HUES48 (cell line): ENCODE data around the gene ARHGEF2.
"Not testable (repeated sequence)": the region's sequence is repeated elsewhere in the genome, so short reads cannot be mapped to it uniquely, and the experiment has no call there.

Experiments
- H3K27ac ChIP-seq: one replicate; pipeline ENCODE4 v1.7.0; 2013; ENCODE audit warnings: low read depth, low read length, inconsistent platforms
- H3K27me3 ChIP-seq: 2 replicates; pipeline ENCODE4 v1.6.1; 2013; ENCODE audit warnings: mild to moderate bottlenecking, low read length; ENCODE audit not compliant: control insufficient read depth, insufficient read depth
- H3K36me3 ChIP-seq: 2 replicates; pipeline ENCODE4 v1.6.1; 2013; ENCODE audit warnings: low read length; ENCODE audit not compliant: control insufficient read depth, insufficient read depth
- H3K4me1 ChIP-seq: 2 replicates; pipeline ENCODE4 v1.6.1; 2013; ENCODE audit warnings: mild to moderate bottlenecking, low read length; ENCODE audit not compliant: control insufficient read depth, insufficient read depth
- H3K4me3 ChIP-seq: 2 replicates; pipeline ENCODE4 v1.5.1; 2013; ENCODE audit warnings: mild to moderate bottlenecking, low read depth, low read length
- H3K9ac ChIP-seq: 2 replicates; pipeline ENCODE4 v1.6.1; 2013; ENCODE audit warnings: mild to moderate bottlenecking, low read depth, low read length, moderate library complexity
- H3K9me3 ChIP-seq: 2 replicates; pipeline ENCODE4 v1.6.1; 2013; ENCODE audit warnings: low read length; ENCODE audit not compliant: control insufficient read depth, insufficient read depth

ARHGEF2 gene

DNA sequence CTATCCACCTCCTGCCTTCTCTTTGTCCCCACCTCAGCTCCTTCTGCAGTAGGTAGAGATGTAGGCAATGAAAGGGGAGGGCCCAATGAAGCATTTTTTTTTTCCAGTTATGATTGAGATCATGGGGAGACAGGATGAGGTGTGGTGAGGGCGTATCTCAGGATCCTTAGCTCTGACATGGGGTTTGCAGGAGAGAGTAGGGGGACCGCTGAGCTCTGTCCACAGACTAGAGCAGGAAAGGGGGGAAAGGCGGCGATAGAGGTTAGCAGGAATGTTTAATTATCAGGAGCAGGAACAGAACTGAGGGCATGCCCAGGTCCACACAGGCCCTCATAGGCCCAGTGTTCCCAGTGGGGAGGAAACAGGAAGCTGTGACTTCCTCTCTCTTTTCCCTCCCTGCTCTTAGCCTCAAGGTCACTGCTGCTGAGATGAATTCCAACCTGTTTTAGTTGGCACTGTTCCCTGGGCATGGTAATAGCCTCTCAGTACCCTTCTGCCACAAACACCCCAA lies 37.8 kb downstream of the ARHGEF2 start:
- no peaks in the 10 kb centered on the region for H3K36me3 ChIP-seq
- no peaks in the 10 kb centered on the region for H3K9me3 ChIP-seq
- no peaks in the 10 kb centered on the region for H3K27me3 ChIP-seq
- no peak overlapping the region for H3K9ac ChIP-seq
- 0 out of 2 replicates have a peak, but pooled peaks cover 3% of the 10 kb centered on the region for H3K4me1 ChIP-seq
- H3K27ac ChIP-seq = no peak overlapping the region
- H3K4me3 ChIP-seq = no peak overlapping the region

DNA sequence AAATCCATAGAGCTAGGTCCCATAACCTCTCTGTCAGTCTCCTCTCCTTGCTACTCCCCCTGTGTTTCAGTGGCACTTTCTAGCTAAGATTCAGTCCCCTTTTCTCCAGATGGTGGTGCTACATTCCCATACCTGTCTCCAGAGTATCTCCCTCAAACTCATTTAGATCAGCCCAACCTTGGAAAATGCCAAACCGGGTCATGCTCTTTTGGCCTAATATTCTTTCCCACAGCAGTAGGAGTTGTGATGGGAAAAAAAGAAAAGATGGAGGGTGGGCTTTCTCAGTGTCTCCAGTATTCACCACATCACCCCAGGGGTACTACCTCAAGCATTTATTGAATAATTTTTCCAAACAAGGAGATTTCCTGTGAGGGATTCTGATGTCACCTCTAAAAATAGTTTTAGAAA lies 40.1 kb downstream of the ARHGEF2 start:
- Histone ChIP-seq H3K9me3 (no peaks in the 10 kb centered on the region), H3K36me3 (0 out of 2 replicates have a peak, but pooled peaks cover 3% of the 10 kb centered on the region), H3K9ac (no peak overlapping the region), H3K27me3 (no peaks in the 10 kb centered on the region), H3K4me3 (no peak overlapping the region), H3K4me1 (0 out of 2 replicates have a peak, but pooled peaks cover 3% of the 10 kb centered on the region), H3K27ac (no peak overlapping the region)

DNA sequence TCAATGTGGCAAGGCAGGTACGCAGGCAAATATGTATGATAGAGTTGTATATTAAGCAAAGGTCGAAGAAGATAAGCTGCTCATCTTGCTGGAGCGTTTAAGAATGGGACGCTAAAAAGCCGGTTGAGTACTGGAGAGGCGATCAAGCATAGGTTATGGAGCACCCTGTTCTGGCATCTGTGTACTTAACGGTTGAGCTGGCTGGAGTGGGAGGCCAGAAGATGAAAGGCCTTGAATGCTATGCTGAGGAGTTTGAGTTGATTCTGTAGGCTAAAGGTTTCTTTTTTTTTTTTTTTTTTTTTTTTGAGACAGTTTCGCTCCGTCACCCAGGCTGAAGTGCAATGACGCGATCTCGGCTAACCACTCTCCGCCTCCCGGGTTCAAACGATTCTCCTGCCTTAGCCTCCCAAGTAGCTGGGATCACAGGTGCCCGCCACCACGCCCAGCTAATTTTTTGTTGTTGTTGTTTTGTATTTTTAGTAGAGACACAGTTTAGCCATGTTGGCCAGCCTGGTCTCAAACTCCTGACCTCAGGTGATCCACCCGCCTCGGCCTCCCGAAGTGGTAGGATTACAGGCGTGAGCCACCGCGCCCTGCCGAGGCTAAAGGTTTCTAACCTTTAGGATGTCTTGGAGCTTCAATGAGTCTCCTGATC lies 43.3 kb downstream of the ARHGEF2 start:
- Histone ChIP-seq H3K4me3 (peak overlapping the region; percentile 85), H3K4me1 (peaks cover 9% of the 10 kb centered on the region), H3K27me3 (no peaks in the 10 kb centered on the region), H3K27ac (peak overlapping the region; percentile 94), H3K36me3 (peaks cover 34% of the 10 kb centered on the region), H3K9ac (peak overlapping the region; percentile 82), H3K9me3 (no peaks in the 10 kb centered on the region)

DNA sequence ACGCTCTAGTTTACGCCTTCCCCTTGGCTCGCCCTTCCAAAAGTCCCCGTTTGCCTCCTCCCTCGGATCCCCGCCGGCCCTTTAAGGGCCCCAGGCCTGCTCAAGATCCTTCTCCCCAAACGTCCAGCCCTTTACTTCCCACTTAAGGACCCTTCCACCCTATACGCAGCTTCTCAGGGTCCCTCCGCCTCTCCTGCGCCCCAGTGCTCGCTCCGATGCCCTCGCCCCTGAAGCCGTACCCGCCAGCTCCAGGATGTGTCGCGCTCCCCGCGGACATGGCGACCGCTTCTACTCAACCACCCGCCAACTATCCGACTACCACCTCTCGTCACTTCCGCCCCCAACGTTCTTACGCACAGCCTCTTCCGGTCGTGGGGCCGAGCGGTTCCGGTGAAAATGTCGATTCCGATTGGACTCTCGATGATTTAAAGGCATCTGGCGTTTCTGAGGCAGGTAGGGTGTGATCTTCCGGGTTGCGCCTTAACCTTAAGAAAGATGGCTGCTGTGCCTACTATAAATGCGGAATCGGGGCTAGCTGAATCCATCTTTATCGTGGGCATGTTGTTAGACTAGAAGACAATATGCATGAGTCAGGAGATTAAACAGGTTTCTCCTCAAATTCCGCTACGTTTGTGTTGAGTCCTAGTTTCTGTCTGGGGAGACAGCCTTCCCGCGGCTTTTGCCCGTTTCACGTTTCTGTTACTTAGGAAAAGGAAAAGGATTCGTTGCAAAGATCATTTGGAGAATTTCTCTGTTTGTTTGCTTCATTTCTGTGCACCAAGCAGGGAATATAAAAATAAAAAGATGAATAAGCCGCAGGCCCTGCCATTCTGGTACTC lies 44.0 kb downstream of the ARHGEF2 start, which contains the start of gene KHDC4:
TSS of gene KHDC4 (minus strand) at position 317 of the 839 bp plus-strand sequence. CDS start at position 277, 40 bp downstream.
- H3K4me1 ChIP-seq = peaks cover 9% of the 10 kb centered on the region
- peak within 1 kb of the TSS; percentile 85 for H3K4me3 ChIP-seq
- H3K27me3 ChIP-seq = no peaks in the 10 kb centered on the region
- H3K27ac ChIP-seq = peak within 1 kb of the TSS; percentile 94
- no peaks in the 10 kb centered on the region for H3K9me3 ChIP-seq
- peak within 1 kb of the TSS; percentile 88 for H3K9ac ChIP-seq
- H3K36me3 ChIP-seq = peaks cover 40% of the 10 kb centered on the region

DNA sequence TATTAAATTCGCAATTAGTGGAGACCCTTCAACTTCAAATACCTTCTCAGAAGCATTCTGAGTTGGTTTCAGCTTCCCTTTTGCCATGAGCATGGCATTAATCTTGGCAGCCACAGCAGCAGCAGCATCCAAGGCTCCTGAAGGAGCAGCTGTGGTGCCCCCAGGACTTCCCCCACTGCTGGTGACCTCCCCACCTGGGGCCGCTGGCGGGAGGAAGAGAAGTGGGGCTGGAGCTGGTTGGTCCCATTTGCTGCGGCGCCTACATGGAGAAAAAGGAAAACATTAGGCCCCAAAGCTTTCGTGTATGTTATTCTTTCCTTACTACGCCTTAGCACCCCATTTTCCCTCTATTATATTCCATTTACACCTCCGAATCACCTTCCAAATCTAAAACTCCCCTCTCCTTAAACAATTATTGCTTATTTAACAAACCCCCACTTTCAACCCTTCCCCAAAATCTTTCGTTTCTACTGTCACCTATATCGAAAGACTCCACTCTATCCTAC lies 44.7 kb downstream of the ARHGEF2 start:
- peaks cover 47% of the 10 kb centered on the region for H3K36me3 ChIP-seq

DNA sequence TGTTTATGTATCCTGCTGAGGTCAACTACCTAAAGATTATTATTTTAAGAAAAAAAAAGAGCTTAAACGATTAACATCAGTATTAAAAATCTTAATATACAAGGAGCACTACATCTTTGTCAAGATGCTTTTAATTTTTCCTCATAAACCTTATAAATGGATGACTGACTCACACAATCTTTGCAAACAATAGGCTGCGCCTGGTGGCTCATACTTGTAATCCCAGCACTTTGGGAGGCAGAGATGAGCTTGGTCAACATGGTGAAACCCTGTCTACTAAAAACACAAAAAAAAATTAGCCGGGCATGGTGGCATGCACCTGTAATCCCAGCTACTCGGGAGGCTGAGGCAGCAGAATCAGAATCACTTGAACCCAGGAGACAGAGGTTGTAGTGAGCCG lies 45.9 kb downstream of the ARHGEF2 start:
- Histone ChIP-seq H3K27me3 (no peaks in the 10 kb centered on the region), H3K27ac (peak overlapping the region; percentile 24), H3K4me1 (peaks cover 9% of the 10 kb centered on the region), H3K36me3 (peaks cover 58% of the 10 kb centered on the region), H3K4me3 (peak overlapping the region; percentile 85; the same call in 1 of the 2 replicates), H3K9ac (no peak overlapping the region), H3K9me3 (no peaks in the 10 kb centered on the region)

More for the DNA sequence above, 44.7 kb downstream of the ARHGEF2 start:
- H3K4me3 ChIP-seq = peak overlapping the region; percentile 85
- H3K27me3 ChIP-seq = no peaks in the 10 kb centered on the region
- peak overlapping the region; percentile 88 for H3K9ac ChIP-seq
- H3K9me3 ChIP-seq = no peaks in the 10 kb centered on the region
- peaks cover 9% of the 10 kb centered on the region for H3K4me1 ChIP-seq
- peak overlapping the region; percentile 94 for H3K27ac ChIP-seq

DNA sequence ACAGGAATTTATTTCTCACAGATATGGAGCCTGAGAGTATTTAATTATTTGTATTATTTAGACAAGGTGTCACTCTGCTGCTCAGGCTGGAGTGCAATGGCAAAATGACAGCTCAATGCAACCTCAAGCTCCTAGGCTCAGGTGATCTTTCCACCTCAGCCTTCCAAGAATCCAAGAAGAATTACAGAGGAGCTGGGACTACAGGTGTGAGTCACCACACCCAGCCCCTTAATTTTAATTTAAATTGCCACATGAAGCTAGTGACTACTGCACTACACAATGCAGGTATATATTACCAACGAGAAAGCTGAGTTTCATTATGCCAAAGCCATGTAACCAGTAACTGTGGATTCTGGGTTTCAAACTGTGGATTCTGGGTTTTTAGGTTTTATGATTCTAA lies 46.3 kb downstream of the ARHGEF2 start:
- Histone ChIP-seq H3K4me3 (peak overlapping the region; percentile 85), H3K27me3 (no peaks in the 10 kb centered on the region), H3K36me3 (peaks cover 62% of the 10 kb centered on the region), H3K9ac (no peak overlapping the region), H3K9me3 (no peaks in the 10 kb centered on the region), H3K4me1 (peaks cover 9% of the 10 kb centered on the region), H3K27ac (peak overlapping the region; percentile 24)

DNA sequence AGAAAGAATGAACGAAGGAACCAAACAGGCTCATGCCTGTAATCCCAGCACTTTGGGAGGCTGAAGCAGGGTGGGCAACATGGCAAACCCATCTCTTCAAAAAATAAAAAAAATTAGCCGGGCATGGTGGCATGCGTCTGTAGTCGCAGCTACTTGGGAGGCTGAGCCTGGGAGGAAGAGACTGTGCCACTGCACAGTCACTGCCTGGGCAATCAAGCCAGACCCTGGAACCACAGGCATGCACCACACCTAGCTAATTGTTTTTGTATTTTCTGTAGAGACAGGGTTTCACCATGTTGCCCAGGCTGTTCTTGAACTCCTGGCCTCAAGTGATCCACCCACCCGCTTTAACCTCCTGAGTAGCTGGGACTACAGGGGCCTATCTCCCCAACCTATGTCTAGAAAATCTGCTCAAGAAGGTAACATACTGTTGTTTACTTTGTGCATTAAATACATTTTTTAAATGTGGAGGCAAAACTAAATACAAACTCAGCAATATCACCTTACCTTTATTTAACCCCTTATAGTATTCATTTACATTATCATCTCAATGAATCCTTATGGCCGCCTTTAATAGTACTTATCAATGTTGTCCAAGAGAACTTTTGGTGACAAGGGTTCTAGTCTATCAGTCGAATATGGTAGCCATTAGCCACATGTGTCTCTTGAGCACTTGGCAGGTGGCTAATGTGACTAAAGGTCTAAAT lies 46.9 kb downstream of the ARHGEF2 start:
- no peak overlapping the region for H3K9ac ChIP-seq
- H3K27me3 ChIP-seq = no peaks in the 10 kb centered on the region
- no peaks in the 10 kb centered on the region for H3K9me3 ChIP-seq
- peak overlapping the region; percentile 15 for H3K4me3 ChIP-seq
- H3K27ac ChIP-seq = no peak overlapping the region
- peaks cover 9% of the 10 kb centered on the region for H3K4me1 ChIP-seq
- H3K36me3 ChIP-seq = peaks cover 68% of the 10 kb centered on the region

DNA sequence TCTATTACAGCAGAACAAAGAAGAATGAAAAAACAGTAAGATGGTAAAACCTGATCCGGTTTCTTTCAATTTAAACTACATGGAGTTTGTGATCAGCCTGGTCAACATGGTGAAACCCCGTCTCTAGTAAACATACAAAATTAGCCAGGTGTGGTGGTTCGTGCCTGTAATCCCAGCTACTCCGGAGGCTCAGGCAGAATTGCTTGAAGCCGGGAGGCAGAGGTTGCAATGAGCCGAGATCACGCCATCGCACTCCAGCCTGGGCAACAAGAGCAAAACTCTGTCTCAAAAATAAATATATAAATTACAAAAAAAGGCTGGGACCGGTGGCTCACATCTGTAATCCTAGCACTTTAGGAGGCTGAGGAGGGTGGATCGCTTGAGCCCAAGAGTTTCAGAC lies 47.6 kb downstream of the ARHGEF2 start:
- not testable (repeated sequence) for H3K9ac ChIP-seq, H3K4me3 ChIP-seq, H3K4me1 ChIP-seq, H3K27me3 ChIP-seq, H3K27ac ChIP-seq, H3K9me3 ChIP-seq
- peaks cover 76% of the 10 kb centered on the region for H3K36me3 ChIP-seq

DNA sequence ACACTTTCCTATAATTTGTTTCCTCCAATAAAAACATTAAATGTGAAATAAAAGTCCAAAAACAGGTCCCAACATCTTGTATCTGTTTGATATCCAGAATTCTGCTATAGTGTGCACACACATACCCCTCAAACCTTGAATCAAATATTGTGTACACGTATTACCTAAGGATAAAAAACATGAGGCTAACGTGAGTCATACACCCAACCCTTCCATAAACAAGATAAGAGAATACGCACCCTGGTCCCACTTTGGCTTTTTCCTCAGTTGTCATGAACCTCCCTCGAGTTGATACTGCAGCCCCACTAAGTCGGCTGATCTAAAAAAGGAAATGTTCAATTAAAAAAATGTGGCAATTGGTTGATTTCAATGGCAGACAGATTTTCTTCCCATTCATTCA lies 49.3 kb downstream of the ARHGEF2 start:
- Histone ChIP-seq H3K36me3 (peaks cover 91% of the 10 kb centered on the region), H3K4me1 (peaks cover 9% of the 10 kb centered on the region), H3K9me3 (no peaks in the 10 kb centered on the region), H3K27me3 (no peaks in the 10 kb centered on the region), H3K9ac (no peak overlapping the region), H3K27ac (no peak overlapping the region), H3K4me3 (no peak overlapping the region)
